Cardiac fibroblast (primary cell): ENCODE results near the gene CHRNA9.

ENCODE experiments used
- DNase-seq, 2 donors: peaks; one replicate each; pipeline versions ENCODE4 v3.0.0 to v3.0.0-alpha.2; 2010; ENCODE audit warnings: low read depth in 2 of 2
- H3K4me3 ChIP-seq, 2 donors: replicated peaks in 1 of 2; 1 replicate in 1 of 2; 2 replicates in 1 of 2; pipeline ENCODE4 v1.5.1; 2011; ENCODE audit warnings: low read depth in 2 of 2, low read length in 2 of 2, mild to moderate bottlenecking in 2 of 2, moderate library complexity in 1 of 2
- CTCF ChIP-seq: IDR thresholded peaks from one replicate; pipeline ENCODE4 v1.5.1; 2011; ENCODE audit warnings: low read depth, mild to moderate bottlenecking, low read length, inconsistent platforms

Gene CHRNA9

GRCh38 chr4:40350627-40351227 lies 15.6 kb downstream of the CHRNA9 start:
- DNase-seq = peak in 1 of 2 donors; percentile 27
- TF ChIP-seq CTCF = no peak

GRCh38 chr4:40354158-40354557 lies 19.0 kb downstream of the CHRNA9 start:
- no peak for DNase-seq
- TF ChIP-seq CTCF = no peak
- H3K4me3 ChIP-seq = no peak overlapping the region

More at GRCh38 chr4:40350627-40351227, 15.6 kb downstream of the CHRNA9 start:
- H3K4me3 ChIP-seq = no peak overlapping the region

GRCh38 chr4:40355131-40355530 lies 20.0 kb downstream of the CHRNA9 start:
- H3K4me3 ChIP-seq = no peak overlapping the region
- DNase-seq = no peak
- TF ChIP-seq CTCF = no peak

GRCh38 chr4:40357738-40358137 lies 22.6 kb downstream of the CHRNA9 start:
- no peak for TF ChIP-seq CTCF
- no peak for DNase-seq
- H3K4me3 ChIP-seq = no peak overlapping the region

- no peak for TF ChIP-seq CTCF
- DNase-seq = no peak
- no peak overlapping the region for H3K4me3 ChIP-seq
Measured at GRCh38 chr4:40361338-40361737, 26.2 kb downstream of the CHRNA9 start.

- no peak for TF ChIP-seq CTCF
Measured at GRCh38 chr4:40363382-40363920, 28.3 kb downstream of the CHRNA9 start.

GRCh38 chr4:40363945-40364344 lies 28.8 kb downstream of the CHRNA9 start:
- no peak overlapping the region for H3K4me3 ChIP-seq
- DNase-seq = no peak
- TF ChIP-seq CTCF = no peak

More at GRCh38 chr4:40363382-40363920, 28.3 kb downstream of the CHRNA9 start:
- DNase-seq = no peak
- H3K4me3 ChIP-seq = no peak overlapping the region
